ENCODE results near the gene SURF4.

SURF4 gene
- total RNA-seq: 100 to 206 (median 128) reads per million in 4 donors

- DNase-seq: peak; percentile 82 to 95 (median 89)
Observed at GRCh38 chr9:133375724-133376654, at the start of gene SURF4, which contains the start of gene STKLD1. Gene SURF4, minus strand, starts transcription at chr9:133376060. Its CDS starts 91 bp downstream, at chr9:133375969. Gene STKLD1, plus strand, starts transcription at chr9:133376366. Its CDS starts 108 bp downstream, at chr9:133376474.

DNA sequence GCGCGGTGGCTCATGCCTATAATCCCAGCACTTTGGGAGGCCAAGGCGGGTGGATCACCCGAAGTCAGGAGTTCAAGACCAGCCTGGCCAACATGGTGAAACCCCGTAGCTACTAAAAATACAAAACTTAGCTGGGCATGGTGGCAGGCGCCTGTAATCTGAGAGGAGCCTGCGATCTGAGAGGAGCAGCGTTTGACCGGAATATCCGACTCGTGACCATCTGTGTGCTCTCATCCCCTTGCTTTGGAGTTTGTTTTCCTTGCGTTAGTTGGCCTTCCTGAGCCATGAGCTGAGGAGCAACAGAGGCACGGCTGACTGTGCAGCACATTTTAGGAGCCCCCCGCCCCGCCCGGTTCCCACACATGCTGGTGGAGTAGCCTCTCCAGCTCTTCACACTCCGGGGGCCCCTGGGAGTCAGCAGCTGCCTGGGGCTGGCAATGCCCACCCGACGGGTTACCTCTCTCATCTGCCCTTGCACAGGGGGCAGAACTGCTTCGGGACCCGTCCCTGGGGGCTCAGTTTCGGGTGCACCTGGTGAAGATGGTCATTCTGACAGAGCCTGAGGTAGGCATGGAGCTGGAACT is 49.3 kb upstream of the SURF4 start:
- DNase-seq: no peak

GRCh38 chr9:133424187-133424586 is 48.3 kb upstream of the SURF4 start:
- DNase-seq: no peak

GRCh38 chr9:133423216-133423615 is 47.4 kb upstream of the SURF4 start:
- no peak for DNase-seq

- peak in 1 of 5 donors; percentile 26 for DNase-seq
Observed at GRCh38 chr9:133421615-133422542, 46.0 kb upstream of the SURF4 start, which contains the start of gene ADAMTS13. Gene ADAMTS13, plus strand, starts transcription at chr9:133422367. Its CDS starts 77 bp downstream, at chr9:133422444.

- DNase-seq: no peak
Observed at GRCh38 chr9:133420392-133420827, 44.5 kb upstream of the SURF4 start.

DNA sequence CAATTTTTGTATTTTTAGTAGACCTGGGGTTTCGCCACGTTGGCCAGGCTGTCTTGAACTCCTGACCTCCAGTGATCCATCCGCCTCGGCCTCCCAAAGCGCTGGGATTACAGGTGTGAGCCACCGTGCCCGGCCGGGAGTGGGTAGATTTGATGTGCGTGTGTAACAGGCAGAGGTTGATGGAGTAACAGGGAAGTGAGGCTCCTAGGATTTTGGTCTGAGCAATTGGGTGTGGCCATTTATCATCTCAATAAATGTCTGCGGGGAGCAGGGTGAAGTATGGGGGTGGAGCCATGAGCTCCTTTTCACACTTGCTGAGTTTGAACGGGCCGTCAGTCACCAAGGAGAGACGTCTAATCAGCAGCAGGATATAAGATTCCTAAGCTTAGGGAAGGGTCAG is 43.1 kb upstream of the SURF4 start:
- DNase-seq: no peak

GRCh38 chr9:133417541-133418461 is 41.9 kb upstream of the SURF4 start, which contains the start of gene REXO4:
Gene REXO4, minus strand, starts transcription at chr9:133418010. Its CDS starts 166 bp downstream, at chr9:133417844.
- DNase-seq: peak; percentile 49 to 93 (median 69)

DNA sequence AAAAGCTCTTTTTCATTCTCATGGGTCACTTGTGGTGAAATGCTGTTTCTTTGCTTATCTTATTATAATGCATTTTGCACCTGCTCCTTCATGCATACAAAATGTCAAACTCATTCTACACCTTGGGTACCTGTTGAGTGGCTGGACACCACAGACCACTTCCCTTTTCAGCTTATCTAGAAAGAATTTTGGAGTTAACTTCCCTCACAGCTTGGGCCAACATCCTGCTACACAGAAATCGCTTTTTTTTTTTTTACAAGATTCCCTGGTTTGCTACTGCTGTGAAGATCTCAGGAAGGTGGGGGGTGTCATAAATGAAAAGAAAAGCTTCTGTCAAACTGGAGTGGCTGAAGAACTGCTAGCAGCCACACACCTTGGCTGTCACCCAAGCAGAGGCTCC is 39.3 kb upstream of the SURF4 start:
- DNase-seq: no peak

- DNase-seq: no peak
Observed at GRCh38 chr9:133408042-133408441, 32.2 kb upstream of the SURF4 start.

DNA sequence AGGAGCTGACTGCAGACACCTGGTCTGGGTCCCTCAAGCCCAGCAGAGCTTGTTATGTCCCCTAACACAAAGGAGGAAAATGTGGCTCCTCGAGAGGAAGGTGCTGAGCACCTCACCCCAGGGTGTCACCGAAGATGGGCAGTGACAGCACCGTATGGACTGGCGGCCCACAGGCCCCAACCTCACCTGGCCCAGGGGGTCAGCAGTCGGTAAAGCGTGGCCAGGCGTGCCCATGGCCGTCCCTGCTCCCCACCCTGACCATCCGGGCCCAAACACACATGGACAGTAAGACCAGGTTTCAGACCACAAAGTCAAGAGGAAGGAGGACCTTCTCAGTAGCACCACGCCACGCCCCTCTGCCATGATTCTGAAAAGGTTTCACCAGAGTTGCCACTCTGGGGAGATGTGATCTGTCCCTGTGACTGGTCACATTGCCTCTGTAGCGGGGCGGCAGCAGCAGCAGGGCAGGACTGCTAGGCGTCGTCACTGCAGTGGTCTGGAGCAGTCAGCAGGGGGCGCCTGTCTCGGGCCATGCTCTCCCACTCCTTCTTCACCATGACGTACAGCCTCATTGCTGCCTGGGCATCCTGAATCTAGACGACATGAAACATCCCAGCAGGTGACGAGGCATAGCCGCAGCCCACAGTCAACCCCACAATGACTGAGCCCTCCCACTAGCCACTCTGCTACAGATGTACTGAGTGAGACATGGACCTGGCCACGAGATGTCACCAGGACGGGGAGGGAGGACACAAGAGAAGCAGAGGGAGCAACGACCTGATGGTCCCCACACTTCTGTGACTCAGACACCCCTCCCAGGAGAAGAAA is 30.8 kb upstream of the SURF4 start:
- peak; percentile 52 to 74 (median 71) for DNase-seq

DNA sequence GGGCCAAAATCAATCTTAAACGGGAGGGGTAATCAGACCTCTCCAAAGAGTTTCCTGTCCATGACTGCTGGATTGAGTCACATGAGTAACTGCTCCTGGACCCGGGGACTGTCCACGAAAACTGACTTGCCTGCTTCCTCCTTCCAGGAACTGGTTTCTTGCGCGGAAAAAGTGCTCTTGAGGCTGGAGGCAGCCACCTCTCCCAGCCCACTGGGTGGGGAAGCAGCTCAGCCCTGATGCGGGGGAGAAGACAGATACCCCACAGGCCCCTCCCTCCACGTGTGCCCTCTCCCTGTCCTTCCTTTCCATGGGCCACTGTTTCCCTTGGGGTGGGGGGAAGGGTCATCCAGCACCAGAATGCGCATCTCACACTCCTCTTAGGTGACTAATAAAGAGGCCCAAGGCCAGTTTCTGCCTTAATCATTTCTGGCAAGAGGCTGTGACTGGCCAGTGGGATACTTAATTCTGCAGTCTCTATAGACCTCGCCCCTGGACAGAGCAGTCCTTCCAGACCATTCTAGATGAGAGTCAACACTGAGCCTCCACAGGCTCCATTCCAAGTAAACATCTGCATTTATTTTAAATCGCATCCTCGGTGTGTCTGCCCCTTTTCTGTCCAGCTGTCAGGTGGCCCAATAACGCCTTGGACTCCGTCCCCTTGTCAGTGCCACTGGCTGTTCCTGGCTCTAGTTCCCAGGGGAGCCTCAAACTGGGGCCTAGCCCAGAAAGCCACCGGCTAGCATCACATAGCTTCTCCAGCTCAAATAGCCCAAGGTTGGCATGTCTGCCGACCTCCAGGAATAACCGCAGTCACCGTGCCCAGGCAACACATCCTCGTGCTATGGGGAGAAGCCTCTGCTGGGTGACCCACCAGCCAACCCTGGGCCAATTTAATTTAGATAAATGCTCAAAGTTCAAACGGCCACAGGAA is 29.9 kb upstream of the SURF4 start:
- DNase-seq: no peak

DNA sequence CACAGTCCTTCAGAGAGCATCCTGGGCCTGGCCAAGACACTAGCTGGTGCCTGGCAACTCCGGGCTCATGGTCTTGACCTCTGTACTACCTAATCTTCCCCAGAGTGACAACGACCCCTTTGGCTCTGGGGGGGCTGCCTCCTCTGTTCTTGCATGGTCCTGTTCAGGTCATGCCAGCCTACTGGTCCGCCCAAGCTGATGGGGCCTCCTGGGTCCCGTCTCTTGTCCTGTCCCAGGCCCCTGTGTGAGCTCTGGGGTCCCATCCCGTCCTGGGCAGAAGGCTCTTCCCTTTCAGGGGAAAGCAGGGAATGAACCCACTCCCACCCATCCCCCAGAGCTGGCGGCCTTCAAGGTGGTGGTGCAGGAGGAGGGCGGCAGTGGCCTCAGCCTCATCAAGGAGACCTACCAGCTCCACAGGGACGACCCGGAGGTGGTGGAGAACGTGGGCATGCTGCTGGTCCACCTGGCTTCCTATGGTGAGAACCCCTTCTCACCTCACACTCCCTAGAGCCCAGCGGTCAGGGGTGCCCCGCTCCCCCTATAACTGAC is 28.7 kb upstream of the SURF4 start:
- no peak for DNase-seq

- DNase-seq: peak in 4 of 5 donors; percentile 41 to 56 (median 49)
Observed at GRCh38 chr9:133403766-133404453, 28.1 kb upstream of the SURF4 start.

- no peak for DNase-seq
Observed at GRCh38 chr9:133402689-133403088, 26.8 kb upstream of the SURF4 start.

- no peak for DNase-seq
Observed at GRCh38 chr9:133401588-133401987, 25.7 kb upstream of the SURF4 start.

DNA sequence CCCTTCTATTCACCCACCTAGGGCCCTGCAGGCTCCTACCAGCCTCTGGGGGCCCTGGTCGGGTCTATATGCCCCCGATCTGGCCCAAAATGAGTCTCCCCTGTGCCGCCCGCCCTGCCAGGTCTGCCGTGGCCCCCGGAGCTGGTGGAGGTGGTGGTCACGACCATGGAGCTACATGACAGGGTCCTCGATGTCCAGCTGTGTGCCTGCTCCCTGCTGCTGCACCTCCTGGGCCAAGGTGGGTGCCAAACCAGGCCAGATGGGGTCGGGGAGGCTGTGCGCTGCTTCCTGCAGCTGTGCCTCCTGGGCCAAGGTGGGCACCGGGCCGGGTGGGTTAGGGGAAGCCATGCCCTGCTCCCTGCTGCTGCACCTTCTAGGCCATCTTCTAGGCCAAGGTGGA is 24.4 kb upstream of the SURF4 start:
- no peak for DNase-seq

GRCh38 chr9:133397895-133398294 is 22.0 kb upstream of the SURF4 start:
- DNase-seq: no peak

All from T-helper 1 cell (primary cell).